OCI-LY3 (cell line): ENCODE results near the gene TRPV4.

Source experiments
- H2AFZ ChIP-seq: fragments of 200-600, 300-600 bp; shearing (Covaris generic); 2 replicates; pipeline ENCODE4 v1.6.0; 2014; ENCODE audit warnings: antibody characterized with exemption, low read depth, low read length
- H3K27ac ChIP-seq: fragments of 200-600, 300-600 bp; sonication (generic); 2 replicates; pipeline ENCODE4 v1.5.1; 2014; ENCODE audit warnings: mild to moderate bottlenecking, low read length, moderate library complexity, mixed read lengths
- H3K27me3 ChIP-seq: fragments of 200-600, 300-600 bp; sonication (generic); 2 replicates; pipeline ENCODE4 v1.6.1; 2014; ENCODE audit warnings: low read depth, low read length, mixed read lengths
- H3K36me3 ChIP-seq: fragments of 200-600, 300-600 bp; sonication (generic); replicated peaks from 2 replicates; pipeline ENCODE3; 2014; ENCODE audit warnings: low read depth, low read length, mixed read lengths
- H3K4me1 ChIP-seq: fragments of 300-600, 200-600 bp; sonication (generic); 2 replicates; pipeline ENCODE4 v1.6.1; 2014; ENCODE audit warnings: low read length, mixed read lengths
- H3K4me2 ChIP-seq: fragments of 200-600, 300-600 bp; sonication (generic); 2 replicates; pipeline ENCODE4 v1.6.1; 2014; ENCODE audit warnings: low read length, mixed read lengths
- H3K4me3 ChIP-seq: fragments of 300-600, 200-600 bp; sonication (generic); 2 replicates; pipeline ENCODE4 v1.5.1; 2014; ENCODE audit warnings: antibody characterized with exemption, mild to moderate bottlenecking, low read length, moderate library complexity
- H3K79me2 ChIP-seq: fragments of 300-600, 200-600 bp; shearing (Covaris generic); 2 replicates; pipeline ENCODE4 v1.6.1; 2014; ENCODE audit warnings: mild to moderate bottlenecking, low read length, mixed read lengths
- H3K9ac ChIP-seq: fragments of 300-600, 200-600 bp; shearing (Covaris generic); 2 replicates; pipeline ENCODE4 v1.6.0; 2014; ENCODE audit warnings: mild to moderate bottlenecking, low read length, moderate library complexity
- H3K9me3 ChIP-seq: fragments of 200-600, 300-600 bp; shearing (Covaris generic); 2 replicates; pipeline ENCODE4 v1.6.1; 2014; ENCODE audit warnings: low read length, mixed read lengths; ENCODE audit not compliant: insufficient read depth
- H4K20me1 ChIP-seq: fragments of 200-600, 300-600 bp; sonication (generic); 2 replicates; pipeline ENCODE4 v1.6.1; 2016; ENCODE audit warnings: low read length, mixed read lengths; ENCODE audit not compliant: insufficient read depth
- EZH2phosphoT487 ChIP-seq: fragments of 200-600 bp; shearing (Covaris generic); IDR thresholded peaks from 2 replicates; pipeline ENCODE4 v1.6.1; 2018; ENCODE audit warnings: antibody characterized with exemption, mixed run types, low read depth
- TF ChIP-seq, protein P1 (sequence below): fragments of 200-600, 300-600 bp; sonication (generic); IDR thresholded peaks from 2 replicates; pipeline ENCODE4 v1.5.1; 2014; ENCODE audit warnings: antibody characterized with exemption, low read length, low read depth

TRPV4 gene

DNA sequence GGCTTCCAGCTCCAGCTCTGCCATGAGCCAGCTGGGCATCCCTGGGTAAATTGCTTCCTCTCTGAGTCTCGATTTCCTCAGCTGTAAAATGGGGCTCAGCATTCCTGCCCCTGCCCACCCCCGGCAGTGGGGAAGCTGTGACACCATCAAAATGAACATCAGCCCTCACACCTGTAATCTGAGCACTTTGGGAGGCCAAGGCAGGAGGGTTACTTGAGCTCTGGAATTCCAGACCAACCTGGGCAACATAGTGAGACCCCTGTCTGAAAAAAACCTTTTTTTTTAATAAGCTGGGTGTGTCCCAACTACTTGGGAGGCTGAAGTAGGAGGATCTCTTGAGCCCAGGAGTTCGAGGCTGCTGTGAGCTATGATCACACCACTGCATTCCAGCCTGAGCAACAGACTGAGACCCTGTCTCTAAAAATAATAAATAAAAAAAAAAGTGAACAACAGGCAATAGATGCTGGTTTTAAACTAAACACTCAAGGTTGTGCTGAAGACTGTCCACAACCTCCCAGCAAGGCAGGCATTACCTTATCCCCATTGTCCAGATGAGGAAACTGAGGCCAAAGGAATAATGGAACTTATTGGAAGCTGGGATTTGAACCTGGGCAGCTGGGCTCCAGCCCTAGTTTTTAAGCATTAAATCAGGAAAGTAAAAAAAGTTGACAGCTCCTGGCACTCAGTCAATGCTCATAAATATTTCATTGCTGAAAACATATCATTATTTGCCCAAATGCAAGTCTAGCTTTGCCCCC is 4.3 kb downstream of the TRPV4 start:
- no peak overlapping the region for H3K4me3 ChIP-seq
- no peak overlapping the region for H2AFZ ChIP-seq
- no peak overlapping the region for H3K4me2 ChIP-seq
- H3K36me3 ChIP-seq, result no peaks in the 10 kb centered on the region
- peaks cover 31% of the 10 kb centered on the region for H3K27me3 ChIP-seq
- no peaks in the 10 kb centered on the region for H4K20me1 ChIP-seq
- TF ChIP-seq, protein P1, sequence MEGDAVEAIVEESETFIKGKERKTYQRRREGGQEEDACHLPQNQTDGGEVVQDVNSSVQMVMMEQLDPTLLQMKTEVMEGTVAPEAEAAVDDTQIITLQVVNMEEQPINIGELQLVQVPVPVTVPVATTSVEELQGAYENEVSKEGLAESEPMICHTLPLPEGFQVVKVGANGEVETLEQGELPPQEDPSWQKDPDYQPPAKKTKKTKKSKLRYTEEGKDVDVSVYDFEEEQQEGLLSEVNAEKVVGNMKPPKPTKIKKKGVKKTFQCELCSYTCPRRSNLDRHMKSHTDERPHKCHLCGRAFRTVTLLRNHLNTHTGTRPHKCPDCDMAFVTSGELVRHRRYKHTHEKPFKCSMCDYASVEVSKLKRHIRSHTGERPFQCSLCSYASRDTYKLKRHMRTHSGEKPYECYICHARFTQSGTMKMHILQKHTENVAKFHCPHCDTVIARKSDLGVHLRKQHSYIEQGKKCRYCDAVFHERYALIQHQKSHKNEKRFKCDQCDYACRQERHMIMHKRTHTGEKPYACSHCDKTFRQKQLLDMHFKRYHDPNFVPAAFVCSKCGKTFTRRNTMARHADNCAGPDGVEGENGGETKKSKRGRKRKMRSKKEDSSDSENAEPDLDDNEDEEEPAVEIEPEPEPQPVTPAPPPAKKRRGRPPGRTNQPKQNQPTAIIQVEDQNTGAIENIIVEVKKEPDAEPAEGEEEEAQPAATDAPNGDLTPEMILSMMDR, result no peak
- no peak for TF ChIP-seq EZH2phosphoT487
- no peak overlapping the region for H3K9ac ChIP-seq
- H3K9me3 ChIP-seq, result no peaks in the 10 kb centered on the region
- no peaks in the 10 kb centered on the region for H3K79me2 ChIP-seq
- H3K27ac ChIP-seq, result no peak overlapping the region
- H3K4me1 ChIP-seq, result no peaks in the 10 kb centered on the region

DNA sequence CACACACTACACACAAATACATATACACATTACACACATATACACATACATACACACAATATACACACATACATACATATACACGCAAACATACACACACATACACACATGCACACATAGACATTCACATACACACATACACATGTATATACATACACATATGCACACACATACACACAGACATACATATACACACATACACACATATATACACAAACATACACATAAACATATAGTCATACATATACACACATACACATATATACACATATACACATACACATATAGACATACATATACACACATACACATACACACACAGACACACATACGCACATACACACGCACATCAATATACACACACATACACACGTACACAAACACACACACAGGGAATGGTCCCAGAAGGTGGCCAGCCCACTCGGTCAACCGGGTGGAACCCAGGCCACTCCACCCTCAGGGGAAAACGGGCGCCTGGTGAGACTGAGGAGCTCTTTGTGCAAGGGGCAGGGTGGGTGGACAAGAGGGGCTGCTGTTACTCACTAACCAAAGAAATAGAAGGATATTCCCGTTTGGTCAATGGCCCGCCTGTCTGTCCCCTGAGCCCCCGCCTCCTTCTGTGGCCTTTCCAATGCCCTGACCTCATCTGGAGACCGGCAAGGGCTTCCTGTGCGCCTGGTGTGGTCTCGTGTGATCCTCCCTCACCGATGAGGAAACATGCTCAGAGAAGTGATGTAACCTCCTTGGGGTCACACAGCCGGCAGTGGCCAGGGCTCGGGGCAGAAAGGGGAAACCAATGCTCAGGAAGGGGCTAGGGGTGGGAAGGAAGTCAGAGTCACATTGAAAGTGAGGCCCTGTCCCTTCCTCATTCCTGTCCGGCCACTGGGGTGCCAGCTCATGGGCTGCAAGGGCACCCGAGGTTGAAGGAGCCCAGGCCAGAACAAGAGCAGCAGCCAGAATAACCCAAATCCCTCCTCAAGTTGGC is 5.3 kb downstream of the TRPV4 start:
- Histone ChIP-seq H3K4me3 (no peak overlapping the region), H3K9ac (no peak overlapping the region), H3K79me2 (no peaks in the 10 kb centered on the region), H3K27ac (no peak overlapping the region), H2AFZ (no peak overlapping the region), H3K4me1 (no peaks in the 10 kb centered on the region), H3K27me3 (peaks cover 31% of the 10 kb centered on the region), H3K4me2 (no peak overlapping the region), H3K36me3 (no peaks in the 10 kb centered on the region), H4K20me1 (no peaks in the 10 kb centered on the region), H3K9me3 (no peaks in the 10 kb centered on the region)
- no peak for TF ChIP-seq EZH2phosphoT487
- TF ChIP-seq, protein P1, result no peak

DNA sequence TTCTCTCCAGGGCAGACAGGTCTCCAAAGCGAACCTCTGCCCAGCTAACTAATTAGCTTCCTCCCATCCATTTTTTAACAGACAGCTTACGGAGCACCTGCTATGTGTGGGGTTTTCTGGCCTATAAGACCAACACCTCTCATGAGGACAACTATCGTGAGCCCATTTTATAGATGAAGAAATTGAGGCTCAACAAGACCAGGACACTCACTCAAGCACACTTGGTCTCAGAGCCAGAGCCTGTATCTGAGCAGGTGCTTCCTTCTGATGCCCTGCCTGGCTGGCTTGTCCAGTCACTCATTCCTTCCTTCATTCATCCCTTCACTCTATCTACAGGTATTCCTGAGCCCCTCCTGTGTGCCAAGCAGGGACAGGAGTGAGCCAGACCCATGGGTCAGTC is 6.1 kb downstream of the TRPV4 start:
- Histone ChIP-seq H3K9ac (no peak overlapping the region), H3K9me3 (no peaks in the 10 kb centered on the region), H4K20me1 (no peaks in the 10 kb centered on the region), H3K4me3 (no peak overlapping the region), H3K4me2 (no peak overlapping the region), H3K79me2 (no peaks in the 10 kb centered on the region), H3K36me3 (no peaks in the 10 kb centered on the region), H2AFZ (no peak overlapping the region), H3K4me1 (no peaks in the 10 kb centered on the region), H3K27me3 (peaks cover 31% of the 10 kb centered on the region), H3K27ac (no peak overlapping the region)
- TF ChIP-seq, protein P1, result no peak
- TF ChIP-seq EZH2phosphoT487, result no peak

DNA sequence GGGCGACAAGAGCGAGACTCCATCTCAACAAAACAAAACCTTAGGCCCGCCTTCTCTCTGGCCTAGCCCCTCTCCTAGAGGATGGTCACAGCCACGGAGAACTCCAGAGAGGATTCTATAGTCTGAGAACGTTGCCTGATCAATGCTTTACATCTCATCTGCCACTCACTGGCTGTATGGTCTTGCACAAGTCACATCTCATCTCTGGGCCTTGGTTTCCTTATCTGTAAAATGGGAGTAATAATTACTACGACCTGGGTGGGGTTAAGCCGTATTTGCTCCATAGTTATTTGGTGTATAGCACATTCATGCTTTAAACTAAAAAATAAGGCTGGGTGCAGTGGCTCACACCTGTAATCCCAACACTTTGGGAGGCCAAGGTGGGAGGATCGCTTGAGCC is 8.5 kb downstream of the TRPV4 start:
- Histone ChIP-seq H3K36me3 (no peaks in the 10 kb centered on the region), H3K4me3 (no peak overlapping the region), H3K27me3 (peaks cover 29% of the 10 kb centered on the region), H3K4me2 (no peak overlapping the region), H3K27ac (no peak overlapping the region), H3K79me2 (no peaks in the 10 kb centered on the region), H3K9ac (no peak overlapping the region), H2AFZ (no peak overlapping the region), H3K4me1 (no peaks in the 10 kb centered on the region), H3K9me3 (no peaks in the 10 kb centered on the region), H4K20me1 (no peaks in the 10 kb centered on the region)
- TF ChIP-seq, protein P1, result no peak
- TF ChIP-seq EZH2phosphoT487, result no peak
